Trophoblast cell (in vitro differentiated cells and primary cell): ENCODE measurements around the gene MRPS10.

Experiments used
- DNase-seq, 2 donors: peaks; one replicate each; pipeline ENCODE4 v3.0.0-alpha.2; 2016
- H2AFZ ChIP-seq: 2 replicates; pipeline ENCODE4 v1.6.1; 2013; ENCODE audit warnings: low read length, moderate library complexity, mild to moderate bottlenecking; ENCODE audit not compliant: insufficient read depth, poor library complexity
- H2AK5ac ChIP-seq: 2 replicates; pipeline ENCODE4 v1.6.1; 2013; ENCODE audit warnings: mild to moderate bottlenecking, low read length
- H2BK120ac ChIP-seq: 2 replicates; pipeline ENCODE4 v1.6.1; 2013; ENCODE audit warnings: low read length, mild to moderate bottlenecking, moderate library complexity; ENCODE audit not compliant: insufficient read depth, poor library complexity
- H2BK12ac ChIP-seq: 2 replicates; pipeline ENCODE4 v1.6.1; 2013; ENCODE audit warnings: mild to moderate bottlenecking, low read length, moderate library complexity
- H2BK5ac ChIP-seq: 2 replicates; pipeline ENCODE4 v1.6.1; 2013; ENCODE audit warnings: low read length, low read depth, moderate library complexity, mild to moderate bottlenecking; ENCODE audit not compliant: poor library complexity
- H3K14ac ChIP-seq: 2 replicates; pipeline ENCODE4 v1.6.1; 2013; ENCODE audit warnings: mild to moderate bottlenecking, low read length
- H3K18ac ChIP-seq: 2 replicates; pipeline ENCODE4 v1.6.1; 2013; ENCODE audit warnings: mild to moderate bottlenecking, low read length
- H3K23ac ChIP-seq: 2 replicates; pipeline ENCODE4 v1.6.1; 2013; ENCODE audit warnings: low read length
- H3K27ac ChIP-seq: 2 replicates; pipeline ENCODE4 v1.5.1; 2013; ENCODE audit warnings: low read depth, mild to moderate bottlenecking, inconsistent platforms, low read length, moderate library complexity
- H3K27me3 ChIP-seq: 2 replicates; pipeline ENCODE4 v1.6.1; 2013; ENCODE audit warnings: inconsistent platforms, mild to moderate bottlenecking, low read length, moderate library complexity; ENCODE audit not compliant: insufficient read depth
- H3K36me3 ChIP-seq, 2 experiments: 1 replicate in 1 of 2; 2 replicates in 1 of 2; pipeline ENCODE4 v1.6.1; 2013; ENCODE audit warnings: low read length in 2 of 2, mild to moderate bottlenecking in 2 of 2, moderate library complexity in 1 of 2; ENCODE audit not compliant: insufficient read depth in 2 of 2, control insufficient read depth in 1 of 2
- H3K4ac ChIP-seq: 2 replicates; pipeline ENCODE4 v1.6.1; 2013; ENCODE audit warnings: low read depth, mild to moderate bottlenecking, low read length, moderate library complexity
- H3K4me1 ChIP-seq, 2 experiments: 1 replicate in 1 of 2; 2 replicates in 1 of 2; pipeline ENCODE4 v1.6.1; 2013; ENCODE audit warnings: low read length in 2 of 2, mild to moderate bottlenecking in 2 of 2, moderate library complexity in 1 of 2; ENCODE audit not compliant: insufficient read depth in 2 of 2, control insufficient read depth in 1 of 2
- H3K4me2 ChIP-seq: 2 replicates; pipeline ENCODE4 v1.6.1; 2013; ENCODE audit warnings: inconsistent platforms, mild to moderate bottlenecking, low read length, moderate library complexity
- H3K4me3 ChIP-seq: 2 replicates; pipeline ENCODE4 v1.5.1; 2013; ENCODE audit warnings: mild to moderate bottlenecking, low read depth, low read length, inconsistent platforms
- H3K79me1 ChIP-seq: one replicate; pipeline ENCODE4 v1.6.1; 2013; ENCODE audit warnings: low read length
- H3K79me2 ChIP-seq: 2 replicates; pipeline ENCODE4 v1.6.1; 2013; ENCODE audit warnings: low read length, mild to moderate bottlenecking; ENCODE audit not compliant: control insufficient read depth, insufficient read depth, poor library complexity
- H3K9ac ChIP-seq: 2 replicates; pipeline ENCODE4 v1.6.1; 2013; ENCODE audit warnings: mild to moderate bottlenecking, low read length
- H3K9me3 ChIP-seq: 2 replicates; pipeline ENCODE4 v1.6.1; 2013; ENCODE audit warnings: low read depth, mild to moderate bottlenecking, control low read depth, inconsistent platforms, low read length; ENCODE audit not compliant: insufficient read depth
- H4K12ac ChIP-seq: 2 replicates; pipeline ENCODE4 v1.6.1; 2013; ENCODE audit warnings: low read depth, mild to moderate bottlenecking, low read length, moderate library complexity
- H4K8ac ChIP-seq: 2 replicates; pipeline ENCODE4 v1.6.1; 2013; ENCODE audit warnings: low read depth, mild to moderate bottlenecking, low read length, moderate library complexity
- H4K91ac ChIP-seq: one replicate; pipeline ENCODE4 v1.6.1; 2013; ENCODE audit warnings: low read depth, mild to moderate bottlenecking, low read length, moderate library complexity
- WGBS: extraction: QIAGEN DNeasy Blood & Tissue Kit; methylation state at CpG from one replicate; pipeline ENCODE4 v1.1.7; 2013; ENCODE audit warnings: missing lambda C conversion rate; ENCODE audit not compliant: insufficient read length, insufficient coverage; ENCODE audit errors: extremely low coverage; 5-methylcytosine and 5-hydroxymethylcytosine counted together

Gene MRPS10

GRCh38 chr6:42239333-42239732 is 21.7 kb upstream of the MRPS10 start:
- H3K27ac ChIP-seq: no peak overlapping the region
- no peaks in the 10 kb centered on the region for H3K27me3 ChIP-seq
- no peak overlapping the region for H3K14ac ChIP-seq
- no peak overlapping the region for H2AK5ac ChIP-seq
- no peak overlapping the region for H4K8ac ChIP-seq
- H3K9ac ChIP-seq: no peak overlapping the region
- H2BK12ac ChIP-seq: no peak overlapping the region
- H3K9me3 ChIP-seq: no peaks in the 10 kb centered on the region
- no peak overlapping the region for H3K23ac ChIP-seq
- H3K4ac ChIP-seq: no peak overlapping the region
- no peak overlapping the region for H3K4me3 ChIP-seq
- no peak overlapping the region for H4K12ac ChIP-seq
- no peak for DNase-seq
- H3K18ac ChIP-seq: no peak overlapping the region
- no peaks in the 10 kb centered on the region for H3K4me1 ChIP-seq
- H3K36me3 ChIP-seq: peaks cover 0 to 4% of the 10 kb centered on the region in 2 experiments
- no peak overlapping the region for H4K91ac ChIP-seq
- no peak overlapping the region for H2AFZ ChIP-seq
- no peaks in the 10 kb centered on the region for H3K79me2 ChIP-seq
- no CpG with 5 or more reads among the region's 5 CpGs for WGBS
- H2BK120ac ChIP-seq: no peak overlapping the region
- no peak overlapping the region for H2BK5ac ChIP-seq
- no peaks in the 10 kb centered on the region for H3K79me1 ChIP-seq
- no peak overlapping the region for H3K4me2 ChIP-seq

GRCh38 chr6:42237857-42238256 is 20.2 kb upstream of the MRPS10 start:
- H3K9me3 ChIP-seq: no peaks in the 10 kb centered on the region
- H3K23ac ChIP-seq: no peak overlapping the region
- H3K14ac ChIP-seq: no peak overlapping the region
- WGBS: no CpG with 5 or more reads among the region's 1 CpG
- no peak overlapping the region for H4K12ac ChIP-seq
- H3K4ac ChIP-seq: no peak overlapping the region
- no peak overlapping the region for H2AK5ac ChIP-seq
- H3K4me1 ChIP-seq: no peaks in the 10 kb centered on the region
- H3K9ac ChIP-seq: no peak overlapping the region
- no peak overlapping the region for H2BK5ac ChIP-seq
- peaks cover 0 to 4% of the 10 kb centered on the region in 2 experiments for H3K36me3 ChIP-seq
- H3K4me3 ChIP-seq: no peak overlapping the region
- no peak overlapping the region for H2AFZ ChIP-seq
- H2BK12ac ChIP-seq: no peak overlapping the region
- H3K79me1 ChIP-seq: no peaks in the 10 kb centered on the region
- no peak overlapping the region for H3K4me2 ChIP-seq
- DNase-seq: no peak
- no peak overlapping the region for H3K27ac ChIP-seq
- no peak overlapping the region for H2BK120ac ChIP-seq
- no peak overlapping the region for H4K8ac ChIP-seq
- H3K27me3 ChIP-seq: no peaks in the 10 kb centered on the region
- no peak overlapping the region for H4K91ac ChIP-seq
- H3K79me2 ChIP-seq: no peaks in the 10 kb centered on the region
- H3K18ac ChIP-seq: no peak overlapping the region

- H3K27ac ChIP-seq: no peak overlapping the region
- no peak overlapping the region for H3K14ac ChIP-seq
- no peak overlapping the region for H4K91ac ChIP-seq
- no peak overlapping the region for H4K8ac ChIP-seq
- no peak overlapping the region for H2AK5ac ChIP-seq
- H2BK12ac ChIP-seq: no peak overlapping the region
- no peak overlapping the region for H2BK5ac ChIP-seq
- H2AFZ ChIP-seq: no peak overlapping the region
- H4K12ac ChIP-seq: no peak overlapping the region
- no peak overlapping the region for H3K4ac ChIP-seq
- H3K18ac ChIP-seq: no peak overlapping the region
- no peak for DNase-seq
- no peaks in the 10 kb centered on the region for H3K27me3 ChIP-seq
- H3K79me2 ChIP-seq: no peaks in the 10 kb centered on the region
- H2BK120ac ChIP-seq: no peak overlapping the region
- H3K23ac ChIP-seq: no peak overlapping the region
- no peak overlapping the region for H3K4me2 ChIP-seq
- H3K9ac ChIP-seq: no peak overlapping the region
- no peaks in the 10 kb centered on the region for H3K79me1 ChIP-seq
- H3K36me3 ChIP-seq: peaks cover 0 to 2% of the 10 kb centered on the region in 2 experiments
- no peaks in the 10 kb centered on the region for H3K4me1 ChIP-seq
- no peak overlapping the region for H3K4me3 ChIP-seq
- no peaks in the 10 kb centered on the region for H3K9me3 ChIP-seq
- no CpG with 5 or more reads among the region's 5 CpGs for WGBS
Measured at GRCh38 chr6:42236682-42237473, 19.2 kb upstream of the MRPS10 start.

GRCh38 chr6:42236030-42236429 is 18.4 kb upstream of the MRPS10 start:
- no peak overlapping the region for H3K4me3 ChIP-seq
- H3K27ac ChIP-seq: no peak overlapping the region
- no peak overlapping the region for H4K12ac ChIP-seq
- no peak overlapping the region for H2BK120ac ChIP-seq
- peaks cover 0 to 2% of the 10 kb centered on the region in 2 experiments for H3K36me3 ChIP-seq
- no peak overlapping the region for H3K4me2 ChIP-seq
- no peak overlapping the region for H2AK5ac ChIP-seq
- H3K18ac ChIP-seq: no peak overlapping the region
- H4K8ac ChIP-seq: no peak overlapping the region
- H3K14ac ChIP-seq: no peak overlapping the region
- no peak overlapping the region for H3K9ac ChIP-seq
- no peak overlapping the region for H2BK12ac ChIP-seq
- H3K4me1 ChIP-seq: no peaks in the 10 kb centered on the region
- H3K4ac ChIP-seq: no peak overlapping the region
- no peak for DNase-seq
- H2AFZ ChIP-seq: no peak overlapping the region
- no peaks in the 10 kb centered on the region for H3K79me2 ChIP-seq
- H3K27me3 ChIP-seq: no peaks in the 10 kb centered on the region
- H3K79me1 ChIP-seq: no peaks in the 10 kb centered on the region
- no peak overlapping the region for H4K91ac ChIP-seq
- WGBS: no CpG with 5 or more reads among the region's 9 CpGs
- H2BK5ac ChIP-seq: no peak overlapping the region
- H3K9me3 ChIP-seq: no peaks in the 10 kb centered on the region
- H3K23ac ChIP-seq: no peak overlapping the region
